ENCODE measurements around the gene GLB1L.

- no peak for TF ChIP-seq CTCF (IDR thresholded peaks at IDR 0.05; ENCODE audit: insufficient read depth, low read length, poor library complexity, severe bottlenecking)
- no peak for TF ChIP-seq EZH2phosphoT487 (conservative IDR thresholded peaks at IDR 0.05; ENCODE audit: low read length)
Measured at GRCh38 chr2:219214786-219215185, 30.5 kb downstream of the GLB1L start.
